HEK293 (cell line): ENCODE results near the gene IQCH.
A peak's percentile ranks its signal among the peaks of the same experiment; 100 is the strongest.

ENCODE experiments used
- BCL11B ChIP-seq: fragments of 450-650 bp; formaldehyde crosslinking; IDR thresholded peaks from 2 replicates; pipeline ENCODE4 v1.5.1; 2016; ENCODE audit warnings: low read depth, missing biosample characterization, missing genetic modification characterization
- FEZF1 ChIP-seq: fragments of 450-650 bp; formaldehyde crosslinking; IDR thresholded peaks from 2 replicates; pipeline ENCODE4 v1.5.1; 2016; ENCODE audit warnings: missing biosample characterization, missing genetic modification characterization
- GLI2 ChIP-seq: fragments of 450-650 bp; formaldehyde crosslinking; IDR thresholded peaks from 2 replicates; pipeline ENCODE4; 2017; ENCODE audit warnings: missing biosample characterization, missing genetic modification characterization, low read depth, borderline replicate concordance
- KLF1 ChIP-seq: fragments of 450-650 bp; formaldehyde crosslinking; IDR thresholded peaks from 2 replicates; pipeline ENCODE4 v1.5.1; 2016; ENCODE audit warnings: missing biosample characterization, missing genetic modification characterization
- KLF7 ChIP-seq: fragments of 450-650 bp; formaldehyde crosslinking; IDR thresholded peaks from 2 replicates; pipeline ENCODE4 v1.5.1; 2016; ENCODE audit warnings: missing biosample characterization, missing genetic modification characterization, borderline replicate concordance
- MEIS1 ChIP-seq: sonication (generic); formaldehyde crosslinking; IDR thresholded peaks from 2 replicates; pipeline ENCODE4 v1.8.1; 2022; ENCODE audit warnings: missing genetic modification reagents, mild to moderate bottlenecking, borderline replicate concordance
- REPIN1 ChIP-seq: fragments of 450-650 bp; formaldehyde crosslinking; IDR thresholded peaks from 2 replicates; pipeline ENCODE4 v1.5.1; 2017; ENCODE audit warnings: missing biosample characterization, missing genetic modification characterization, low read depth
- YY1 ChIP-seq: fragments of 450-650 bp; formaldehyde crosslinking; IDR thresholded peaks from 2 replicates; pipeline ENCODE4 v1.5.1; 2018; ENCODE audit warnings: missing biosample characterization, missing genetic modification characterization
- YY2 ChIP-seq: fragments of 450-650 bp; formaldehyde crosslinking; IDR thresholded peaks from 2 replicates; pipeline ENCODE4 v1.5.1; 2016; ENCODE audit warnings: missing biosample characterization, missing genetic modification characterization
- ZBTB17 ChIP-seq: fragments of 450-650 bp; formaldehyde crosslinking; IDR thresholded peaks from 2 replicates; pipeline ENCODE4 v1.5.1; 2016; ENCODE audit warnings: missing biosample characterization, missing genetic modification characterization
- ZBTB20 ChIP-seq: fragments of 450-650 bp; formaldehyde crosslinking; IDR thresholded peaks from 2 replicates; pipeline ENCODE4 v1.5.1; 2016; ENCODE audit warnings: missing biosample characterization, missing genetic modification characterization
- ZNF138 ChIP-seq: fragments of 450-650 bp; formaldehyde crosslinking; IDR thresholded peaks from 2 replicates; pipeline ENCODE4 v1.5.1; 2016; ENCODE audit warnings: missing biosample characterization, missing genetic modification characterization, borderline replicate concordance
- ZNF140 ChIP-seq: fragments of 450-650 bp; formaldehyde crosslinking; IDR thresholded peaks from 2 replicates; pipeline ENCODE4 v1.5.1; 2016; ENCODE audit warnings: missing biosample characterization, missing genetic modification characterization
- ZNF26 ChIP-seq: fragments of 450-650 bp; formaldehyde crosslinking; IDR thresholded peaks from 2 replicates; pipeline ENCODE4 v1.5.1; 2016; ENCODE audit warnings: missing biosample characterization, missing genetic modification characterization
- ZNF274 ChIP-seq, 2 experiments: fragments of 200-500 bp in 1 of 2; fragments of 450-650 bp in 1 of 2; sonication (Bioruptor generic) in 1 of 2; formaldehyde crosslinking in 1 of 2; IDR thresholded peaks; 2 replicates each; pipeline versions ENCODE4 v1.5.1 to v1.6.1; 2014 to 2016; ENCODE audit warnings: borderline replicate concordance in 1 of 2, inconsistent platforms in 1 of 2, low read length in 1 of 2, missing biosample characterization in 1 of 2, missing genetic modification characterization in 1 of 2
- ZNF311 ChIP-seq: fragments of 450-650 bp; formaldehyde crosslinking; IDR thresholded peaks from 2 replicates; pipeline ENCODE4 v1.5.1; 2017; ENCODE audit warnings: missing biosample characterization, missing genetic modification characterization, borderline replicate concordance
- ZNF335 ChIP-seq: fragments of 450-650 bp; formaldehyde crosslinking; conservative IDR thresholded peaks from 2 replicates; pipeline ENCODE4 v1.5.1; 2016; ENCODE audit warnings: missing biosample characterization, missing genetic modification characterization
- ZNF366 ChIP-seq: fragments of 450-650 bp; formaldehyde crosslinking; conservative IDR thresholded peaks from 2 replicates; pipeline ENCODE4 v1.5.1; 2016; ENCODE audit warnings: missing biosample characterization, missing genetic modification characterization
- ZNF423 ChIP-seq: fragments of 450-650 bp; formaldehyde crosslinking; IDR thresholded peaks from 2 replicates; pipeline ENCODE4 v1.5.1; 2016; ENCODE audit warnings: missing biosample characterization, missing genetic modification characterization
- ZNF473 ChIP-seq: fragments of 450-650 bp; formaldehyde crosslinking; IDR thresholded peaks from 2 replicates; pipeline ENCODE4 v1.5.1; 2017; ENCODE audit warnings: missing biosample characterization, missing genetic modification characterization
- ZNF501 ChIP-seq: fragments of 450-650 bp; formaldehyde crosslinking; IDR thresholded peaks from 2 replicates; pipeline ENCODE4 v1.5.1; 2016; ENCODE audit warnings: missing biosample characterization, missing genetic modification characterization
- ZNF600 ChIP-seq: fragments of 450-650 bp; formaldehyde crosslinking; IDR thresholded peaks from 2 replicates; pipeline ENCODE4 v1.5.1; 2016; ENCODE audit warnings: missing biosample characterization, missing genetic modification characterization
- ZNF610 ChIP-seq: fragments of 450-650 bp; formaldehyde crosslinking; IDR thresholded peaks from 2 replicates; pipeline ENCODE4 v1.5.1; 2016; ENCODE audit warnings: missing biosample characterization, missing genetic modification characterization, borderline replicate concordance
- ZNF626 ChIP-seq: fragments of 450-650 bp; sonication (Bioruptor Pico); formaldehyde crosslinking; IDR thresholded peaks from 2 replicates; pipeline ENCODE4 v1.5.1; 2018; ENCODE audit warnings: missing biosample characterization, missing genetic modification characterization, inconsistent platforms
- ZNF658 ChIP-seq: fragments of 450-650 bp; formaldehyde crosslinking; IDR thresholded peaks from 2 replicates; pipeline ENCODE4; 2016; ENCODE audit warnings: missing biosample characterization, missing genetic modification characterization
- ZNF768 ChIP-seq: fragments of 450-650 bp; formaldehyde crosslinking; IDR thresholded peaks from 2 replicates; pipeline ENCODE4 v1.5.1; 2018; ENCODE audit warnings: missing biosample characterization, mild to moderate bottlenecking, missing genetic modification characterization
- ZNF776 ChIP-seq: fragments of 450-650 bp; formaldehyde crosslinking; IDR thresholded peaks from 2 replicates; pipeline ENCODE4 v1.5.0; 2017; ENCODE audit warnings: missing biosample characterization, missing genetic modification characterization, borderline replicate concordance
- ZNF785 ChIP-seq: fragments of 450-650 bp; formaldehyde crosslinking; IDR thresholded peaks from 2 replicates; pipeline ENCODE4 v1.5.1; 2016; ENCODE audit warnings: missing biosample characterization, missing genetic modification characterization
- ZNF830 ChIP-seq: fragments of 450-650 bp; IDR thresholded peaks from 2 replicates; pipeline ENCODE4 v1.5.0; 2018; ENCODE audit warnings: missing biosample characterization, missing genetic modification characterization, low read depth, mild to moderate bottlenecking, moderate library complexity
- ZNF843 ChIP-seq: fragments of 450-650 bp; formaldehyde crosslinking; IDR thresholded peaks from 2 replicates; pipeline ENCODE4 v1.5.1; 2016; ENCODE audit warnings: missing biosample characterization, missing genetic modification characterization
- TF ChIP-seq, protein P1 (sequence below): IDR thresholded peaks from 2 replicates; pipeline ENCODE4 v1.6.1; 2011; ENCODE audit warnings: mild to moderate bottlenecking, low read depth, low read length, borderline replicate concordance
- TF ChIP-seq, protein P2 (sequence below): fragments of 450-650 bp; formaldehyde crosslinking; IDR thresholded peaks from 2 replicates; pipeline ENCODE4 v1.5.1; 2016; ENCODE audit warnings: missing biosample characterization, missing genetic modification characterization, low read depth
- TF ChIP-seq, protein P3 (sequence below): fragments of 450-650 bp; formaldehyde crosslinking; IDR thresholded peaks from 2 replicates; pipeline ENCODE4 v1.5.1; 2016; ENCODE audit warnings: missing biosample characterization, missing genetic modification characterization

IQCH gene

GRCh38 chr15:67254238-67255175, at the start of gene IQCH, which contains the start of gene AAGAB (continued):
- TF ChIP-seq ZNF423 (tag by site-specific recombination) = no peak
- peak; percentile 76 for TF ChIP-seq ZNF610 (tag by site-specific recombination)
- TF ChIP-seq, protein P1, sequence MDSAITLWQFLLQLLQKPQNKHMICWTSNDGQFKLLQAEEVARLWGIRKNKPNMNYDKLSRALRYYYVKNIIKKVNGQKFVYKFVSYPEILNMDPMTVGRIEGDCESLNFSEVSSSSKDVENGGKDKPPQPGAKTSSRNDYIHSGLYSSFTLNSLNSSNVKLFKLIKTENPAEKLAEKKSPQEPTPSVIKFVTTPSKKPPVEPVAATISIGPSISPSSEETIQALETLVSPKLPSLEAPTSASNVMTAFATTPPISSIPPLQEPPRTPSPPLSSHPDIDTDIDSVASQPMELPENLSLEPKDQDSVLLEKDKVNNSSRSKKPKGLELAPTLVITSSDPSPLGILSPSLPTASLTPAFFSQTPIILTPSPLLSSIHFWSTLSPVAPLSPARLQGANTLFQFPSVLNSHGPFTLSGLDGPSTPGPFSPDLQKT = no peak; the same call in 1 of the 2 replicates
- TF ChIP-seq ZNF366 (tag by site-specific recombination) = no peak
- TF ChIP-seq ZNF274 (IDR thresholded peaks at IDR 0.05; ENCODE audit: low read length) = no peak
- no peak for TF ChIP-seq ZNF274 (tag by site-specific recombination; IDR thresholded peaks at IDR 0.05; ENCODE audit: borderline replicate concordance)
- TF ChIP-seq GLI2 (tag by site-specific recombination) = no peak
- TF ChIP-seq, protein P2, sequence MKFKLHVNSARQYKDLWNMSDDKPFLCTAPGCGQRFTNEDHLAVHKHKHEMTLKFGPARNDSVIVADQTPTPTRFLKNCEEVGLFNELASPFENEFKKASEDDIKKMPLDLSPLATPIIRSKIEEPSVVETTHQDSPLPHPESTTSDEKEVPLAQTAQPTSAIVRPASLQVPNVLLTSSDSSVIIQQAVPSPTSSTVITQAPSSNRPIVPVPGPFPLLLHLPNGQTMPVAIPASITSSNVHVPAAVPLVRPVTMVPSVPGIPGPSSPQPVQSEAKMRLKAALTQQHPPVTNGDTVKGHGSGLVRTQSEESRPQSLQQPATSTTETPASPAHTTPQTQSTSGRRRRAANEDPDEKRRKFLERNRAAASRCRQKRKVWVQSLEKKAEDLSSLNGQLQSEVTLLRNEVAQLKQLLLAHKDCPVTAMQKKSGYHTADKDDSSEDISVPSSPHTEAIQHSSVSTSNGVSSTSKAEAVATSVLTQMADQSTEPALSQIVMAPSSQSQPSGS = no peak
- no peak for TF ChIP-seq ZNF658 (tag by site-specific recombination)
- TF ChIP-seq ZNF776 (tag by site-specific recombination) = no peak
- TF ChIP-seq ZBTB20 (tag by site-specific recombination) = peak; percentile 54
- peak; percentile 92 for TF ChIP-seq YY2 (tag by site-specific recombination)
- no peak for TF ChIP-seq ZNF138
- peak; percentile 100 for TF ChIP-seq ZBTB17 (tag by site-specific recombination)
- peak; percentile 99 for TF ChIP-seq KLF1 (tag by site-specific recombination)
- TF ChIP-seq MEIS1 (CRISPR knock-in tag) = no peak
- TF ChIP-seq ZNF843 (tag by site-specific recombination) = peak; percentile 82
- TF ChIP-seq ZNF140 (tag by site-specific recombination) = no peak
- TF ChIP-seq ZNF768 = no peak
- TF ChIP-seq ZNF830 (tag by site-specific recombination) = no peak
- no peak for TF ChIP-seq ZNF626 (tag by site-specific recombination)
- no peak for TF ChIP-seq ZNF26
- no peak for TF ChIP-seq ZNF311 (tag by site-specific recombination)
- no peak for TF ChIP-seq REPIN1 (tag by site-specific recombination)
- TF ChIP-seq ZNF501 (tag by site-specific recombination) = peak; percentile 99
- TF ChIP-seq ZNF600 (tag by site-specific recombination) = peak; percentile 92
- TF ChIP-seq, protein P3, sequence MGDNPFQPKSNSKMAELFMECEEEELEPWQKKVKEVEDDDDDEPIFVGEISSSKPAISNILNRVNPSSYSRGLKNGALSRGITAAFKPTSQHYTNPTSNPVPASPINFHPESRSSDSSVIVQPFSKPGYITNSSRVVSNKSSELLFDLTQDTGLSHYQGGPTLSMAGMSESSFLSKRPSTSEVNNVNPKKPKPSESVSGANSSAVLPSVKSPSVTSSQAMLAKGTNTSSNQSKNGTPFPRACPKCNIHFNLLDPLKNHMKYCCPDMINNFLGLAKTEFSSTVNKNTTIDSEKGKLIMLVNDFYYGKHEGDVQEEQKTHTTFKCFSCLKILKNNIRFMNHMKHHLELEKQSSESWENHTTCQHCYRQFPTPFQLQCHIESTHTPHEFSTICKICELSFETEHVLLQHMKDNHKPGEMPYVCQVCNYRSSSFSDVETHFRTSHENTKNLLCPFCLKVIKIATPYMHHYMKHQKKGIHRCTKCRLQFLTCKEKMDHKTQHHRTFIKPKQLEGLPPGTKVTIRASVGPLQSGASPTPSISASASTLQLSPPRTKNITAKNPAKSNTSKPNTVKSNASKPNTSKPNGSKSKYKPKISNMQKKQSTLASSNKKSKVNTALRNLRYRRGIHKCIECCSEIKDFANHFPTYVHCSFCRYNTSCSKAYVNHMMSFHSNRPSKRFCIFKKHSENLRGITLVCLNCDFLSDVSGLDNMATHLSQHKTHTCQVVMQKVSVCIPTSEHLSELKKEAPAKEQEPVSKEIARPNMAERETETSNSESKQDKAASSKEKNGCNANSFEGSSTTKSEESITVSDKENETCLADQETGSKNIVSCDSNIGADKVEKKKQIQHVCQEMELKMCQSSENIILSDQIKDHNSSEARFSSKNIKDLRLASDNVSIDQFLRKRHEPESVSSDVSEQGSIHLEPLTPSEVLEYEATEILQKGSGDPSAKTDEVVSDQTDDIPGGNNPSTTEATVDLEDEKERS (tag by site-specific recombination) = peak; percentile 20; the same call in 1 of the 2 replicates
- 0 out of 2 replicates have a peak, but pooled peaks have one; percentile 53 for TF ChIP-seq ZNF785 (tag by site-specific recombination)
- peak; percentile 90 for TF ChIP-seq ZNF335 (tag by site-specific recombination)
- peak; percentile 95 for TF ChIP-seq YY1 (tag by site-specific recombination)
- TF ChIP-seq KLF7 (tag by site-specific recombination) = peak; percentile 100
- TF ChIP-seq FEZF1 (tag by site-specific recombination) = peak; percentile 39; the same call in 1 of the 2 replicates
- TF ChIP-seq ZNF473 (tag by site-specific recombination) = no peak
- peak; percentile 80; the same call in 1 of the 2 replicates for TF ChIP-seq BCL11B (tag by site-specific recombination)
